ENCODE measurements around the gene CYB5B. TPM values are rescaled to one million over a fixed set of nuclear protein-coding genes. Genes with fewer than 3 reads are reported as not detected.

Gene CYB5B
- total RNA-seq, 1 experiment from 2014 or later, result 112 TPM

DNA sequence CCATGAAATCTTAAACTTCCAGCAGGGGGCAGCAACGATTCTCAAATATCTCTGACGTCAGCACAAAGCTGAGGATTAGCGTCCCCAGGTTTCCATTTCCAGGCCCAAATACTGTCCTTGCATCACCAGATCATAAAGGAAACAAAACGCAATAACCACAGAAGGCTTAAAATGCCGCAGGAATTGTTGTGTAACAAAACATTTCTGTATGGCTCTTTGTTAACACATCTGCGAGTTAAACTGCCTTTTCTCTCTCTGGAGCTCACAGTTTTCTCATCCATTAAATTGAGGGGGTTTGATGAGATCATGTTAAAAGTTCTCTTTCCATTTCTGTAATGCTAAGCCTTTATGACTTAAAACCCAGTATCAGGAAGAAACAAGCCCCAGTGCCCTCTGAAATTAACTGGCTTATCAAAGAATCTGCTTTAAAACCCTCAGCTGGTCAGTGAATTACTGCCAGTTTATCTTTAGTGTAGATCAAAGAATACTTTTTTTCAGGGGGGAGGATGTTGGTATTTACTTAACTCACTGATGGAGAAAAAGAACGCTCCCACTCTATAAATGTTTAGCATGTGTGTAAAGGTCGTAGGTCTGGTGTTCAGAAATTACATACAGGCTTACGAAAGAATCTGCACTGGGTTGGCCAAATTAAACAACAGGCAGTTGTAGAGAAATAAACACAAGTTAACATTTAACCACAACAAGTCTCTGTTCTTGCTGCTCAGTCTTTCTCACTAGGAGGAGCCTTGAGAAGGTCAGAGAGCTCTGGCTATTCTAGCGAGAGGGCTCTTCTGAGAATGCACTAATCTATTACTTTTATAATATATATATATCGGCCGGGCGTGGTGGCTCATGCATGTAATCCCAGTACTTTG, 28.0 kb upstream of the CYB5B start:
- BruUV-seq (replicated peaks), result no TSS peak
- ChIA-PET CTCF (interaction anchor here (0.5 to 3.4 kb wide), 30 partner anchors 9 to 359 kb away, joined by 3 to 13 read pairs (median 4); partner anchors contain the start of genes CYB5B, NIP7 and NOB1), POLR2A (interaction anchor here (0.6 to 2.8 kb wide), 28 partner anchors 8 to 358 kb away, joined by 3 to 23 read pairs (median 4); partner anchors contain the start of genes CYB5B, NFAT5, NOB1 and TERF2)
- Mint-ChIP-seq H3K27ac (ENCODE audit: low read depth, unreplicated experiment) (peak overlapping the region; percentile 78), H3K27me3 (ENCODE audit: insufficient read depth, unreplicated experiment) (no peaks in the 10 kb centered on the region), H3K36me3 (ENCODE audit: insufficient read depth, unreplicated experiment) (no peaks in the 10 kb centered on the region), H3K4me1 (ENCODE audit: insufficient read depth, unreplicated experiment) (peaks cover 17% of the 10 kb centered on the region), H3K9me3 (ENCODE audit: unreplicated experiment) (no peaks in the 10 kb centered on the region), H3K4me3 (ENCODE audit: unreplicated experiment) (peak overlapping the region; percentile 35)
- intact Hi-C loops (cut with micrococcal nuclease), result loop anchor here (1.0 to 5.0 kb wide), 4 partner anchors 28 to 358 kb away; partner anchors contain the start of genes CYB5B, NFAT5 and NOB1
- TF ChIP-seq, protein P1, sequence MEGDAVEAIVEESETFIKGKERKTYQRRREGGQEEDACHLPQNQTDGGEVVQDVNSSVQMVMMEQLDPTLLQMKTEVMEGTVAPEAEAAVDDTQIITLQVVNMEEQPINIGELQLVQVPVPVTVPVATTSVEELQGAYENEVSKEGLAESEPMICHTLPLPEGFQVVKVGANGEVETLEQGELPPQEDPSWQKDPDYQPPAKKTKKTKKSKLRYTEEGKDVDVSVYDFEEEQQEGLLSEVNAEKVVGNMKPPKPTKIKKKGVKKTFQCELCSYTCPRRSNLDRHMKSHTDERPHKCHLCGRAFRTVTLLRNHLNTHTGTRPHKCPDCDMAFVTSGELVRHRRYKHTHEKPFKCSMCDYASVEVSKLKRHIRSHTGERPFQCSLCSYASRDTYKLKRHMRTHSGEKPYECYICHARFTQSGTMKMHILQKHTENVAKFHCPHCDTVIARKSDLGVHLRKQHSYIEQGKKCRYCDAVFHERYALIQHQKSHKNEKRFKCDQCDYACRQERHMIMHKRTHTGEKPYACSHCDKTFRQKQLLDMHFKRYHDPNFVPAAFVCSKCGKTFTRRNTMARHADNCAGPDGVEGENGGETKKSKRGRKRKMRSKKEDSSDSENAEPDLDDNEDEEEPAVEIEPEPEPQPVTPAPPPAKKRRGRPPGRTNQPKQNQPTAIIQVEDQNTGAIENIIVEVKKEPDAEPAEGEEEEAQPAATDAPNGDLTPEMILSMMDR (IDR thresholded peaks at IDR 0.05; ENCODE audit: unreplicated experiment), result peak; percentile 59
- peak; percentile 97 for DNase-seq (ENCODE audit: unreplicated experiment)

DNA sequence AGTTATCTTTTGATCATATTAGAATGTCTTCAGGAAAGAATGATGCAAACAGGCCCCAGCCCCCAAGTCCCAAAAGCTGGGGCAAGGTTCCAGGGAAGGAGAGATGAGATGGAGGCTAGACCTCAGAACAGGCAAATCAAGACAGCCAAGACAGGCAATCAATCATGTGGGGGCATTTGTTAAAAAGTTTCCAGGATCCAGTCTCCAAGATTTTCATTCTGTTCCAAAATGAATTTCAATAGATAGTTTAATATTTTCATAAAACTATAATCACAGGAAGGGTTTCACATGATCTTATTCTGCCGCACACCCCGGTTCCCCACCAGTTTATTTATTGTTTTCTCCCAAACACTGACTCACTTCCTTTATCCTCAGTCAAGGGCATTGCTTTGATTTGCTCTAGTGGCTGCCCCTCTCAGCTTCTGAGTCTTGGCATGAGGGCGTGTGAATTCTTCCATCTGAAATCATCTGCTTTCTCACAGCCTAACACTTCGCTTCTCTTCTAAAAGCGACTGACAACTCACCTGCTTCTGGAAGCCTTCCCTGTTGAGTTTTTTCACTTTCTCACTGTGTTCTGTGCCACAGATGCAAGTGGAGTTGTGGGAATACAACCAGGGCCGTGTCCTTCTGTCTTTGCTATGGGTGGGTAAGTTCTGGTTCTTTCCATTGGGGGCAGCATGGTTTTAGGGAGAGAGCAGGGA, 26.4 kb upstream of the CYB5B start:
- ChIA-PET CTCF (interaction anchor here (0.6 to 3.4 kb wide), 6 partner anchors 11 to 532 kb away, joined by 3 to 13 read pairs (median 6); partner anchors contain the start of gene NOB1), POLR2A (interaction anchor here (0.7 to 2.8 kb wide), 4 partner anchors 64 to 216 kb away, joined by 3 to 23 read pairs (median 7); partner anchors contain the start of gene NFAT5)
- BruUV-seq (replicated peaks), result no TSS peak
- intact Hi-C loops (cut with micrococcal nuclease), result loop anchor here (1.0 to 5.0 kb wide), 2 partner anchors 49 to 311 kb away; no protein-coding TSS in a partner anchor
- Mint-ChIP-seq H3K27ac (ENCODE audit: low read depth, unreplicated experiment) (no peak overlapping the region), H3K4me3 (ENCODE audit: unreplicated experiment) (no peak overlapping the region), H3K4me1 (ENCODE audit: insufficient read depth, unreplicated experiment) (peaks cover 17% of the 10 kb centered on the region), H3K9me3 (ENCODE audit: unreplicated experiment) (no peaks in the 10 kb centered on the region), H3K27me3 (ENCODE audit: insufficient read depth, unreplicated experiment) (no peaks in the 10 kb centered on the region), H3K36me3 (ENCODE audit: insufficient read depth, unreplicated experiment) (no peaks in the 10 kb centered on the region)
- peak; percentile 76 for DNase-seq (ENCODE audit: unreplicated experiment)
- TF ChIP-seq, protein P1 (IDR thresholded peaks at IDR 0.05; ENCODE audit: unreplicated experiment), result peak; percentile 25

- Mint-ChIP-seq H3K9me3 (ENCODE audit: unreplicated experiment) (no peaks in the 10 kb centered on the region), H3K4me3 (ENCODE audit: unreplicated experiment) (no peak overlapping the region), H3K4me1 (ENCODE audit: insufficient read depth, unreplicated experiment) (peaks cover 22% of the 10 kb centered on the region), H3K27me3 (ENCODE audit: insufficient read depth, unreplicated experiment) (no peaks in the 10 kb centered on the region), H3K27ac (ENCODE audit: low read depth, unreplicated experiment) (no peak overlapping the region), H3K36me3 (ENCODE audit: insufficient read depth, unreplicated experiment) (no peaks in the 10 kb centered on the region)
- DNase-seq (ENCODE audit: unreplicated experiment), result no peak
- TF ChIP-seq, protein P1 (IDR thresholded peaks at IDR 0.05; ENCODE audit: unreplicated experiment), result no peak
- ChIA-PET POLR2A (interaction anchor here (1.1 to 1.5 kb wide), 3 partner anchors 11 to 146 kb away, joined by 3 to 5 read pairs (median 4); partner anchors contain the start of gene CYB5B), CTCF (interaction anchor here (0.6 to 2.1 kb wide), 5 partner anchors 9 to 355 kb away, joined by 3 to 8 read pairs (median 3); partner anchors contain the start of gene NOB1)
- intact Hi-C loops (cut with micrococcal nuclease), result loop anchor here (1.0 to 5.0 kb wide), 2 partner anchors 48 to 242 kb away; no protein-coding TSS in a partner anchor
- BruUV-seq (replicated peaks), result no TSS peak
Measured at GRCh38 chr16:69399361-69399760, 25.1 kb upstream of the CYB5B start.

Measured in MCF 10A (cell line).